Measurements from ENCODE around the gene METTL22. TPM values are rescaled to one million over a fixed set of nuclear protein-coding genes. Genes with fewer than 3 reads are reported as not detected.

The METTL22 gene
- polyA plus RNA-seq, 1 experiment = 39.7 TPM

- POLR2A ChIA-PET = no interaction called here
- peaks cover 1% of the 10 kb centered on the region for H3K9me3 ChIP-seq (ENCODE audit: control insufficient read depth, insufficient read depth, low read length)
- TF ChIP-seq CTCF (IDR thresholded peaks at IDR 0.05; ENCODE audit: low read depth, low read length) = no peak
- H3K27ac ChIP-seq (ENCODE audit: low read depth, low read length) = no peak overlapping the region
- H3K4me3 ChIP-seq (ENCODE audit: low read depth, low read length) = no peak overlapping the region
- no peak for DNase-seq (ENCODE audit: low read depth, low spot score)
- no peaks in the 10 kb centered on the region for H3K27me3 ChIP-seq (ENCODE audit: control insufficient read depth, insufficient read depth, low read length)
- CTCF ChIA-PET = no interaction called here
These were observed 73.6 kb downstream of the METTL22 start for GRCh38 chr16:8694795-8695728.

GRCh38 chr16:8696880-8697279 lies 75.4 kb downstream of the METTL22 start:
- no peak for TF ChIP-seq CTCF (IDR thresholded peaks at IDR 0.05; ENCODE audit: low read depth, low read length)
- CTCF ChIA-PET = no interaction called here
- H3K27me3 ChIP-seq (ENCODE audit: control insufficient read depth, insufficient read depth, low read length) = no peaks in the 10 kb centered on the region
- H3K9me3 ChIP-seq (ENCODE audit: control insufficient read depth, insufficient read depth, low read length) = no peaks in the 10 kb centered on the region
- POLR2A ChIA-PET = no interaction called here
- H3K27ac ChIP-seq (ENCODE audit: low read depth, low read length) = no peak overlapping the region
- H3K4me3 ChIP-seq (ENCODE audit: low read depth, low read length) = no peak overlapping the region
- no peak for DNase-seq (ENCODE audit: low read depth, low spot score)

DNA sequence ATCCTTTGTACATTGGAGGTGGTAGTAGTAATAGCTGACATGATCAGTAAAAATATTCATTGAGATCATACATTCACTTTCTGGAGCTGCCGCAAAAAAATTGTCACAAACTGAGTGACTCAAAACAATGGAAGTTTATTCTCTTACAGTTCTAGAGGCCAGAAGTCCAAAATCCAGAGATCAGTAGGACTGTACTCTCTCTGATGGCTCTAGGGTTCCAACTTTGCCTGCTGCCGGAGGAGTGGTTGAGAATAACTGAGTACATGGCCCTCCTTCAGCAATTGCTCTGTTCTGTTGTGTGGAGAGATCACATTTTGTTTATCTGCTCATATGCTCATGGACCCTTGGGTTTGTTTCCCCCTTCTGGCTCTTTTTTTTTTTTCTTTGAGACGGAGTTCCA lies 76.5 kb downstream of the METTL22 start:
- H3K27ac ChIP-seq (ENCODE audit: low read depth, low read length) = no peak overlapping the region
- no peak overlapping the region for H3K4me3 ChIP-seq (ENCODE audit: low read depth, low read length)
- H3K27me3 ChIP-seq (ENCODE audit: control insufficient read depth, insufficient read depth, low read length) = no peaks in the 10 kb centered on the region
- H3K9me3 ChIP-seq (ENCODE audit: control insufficient read depth, insufficient read depth, low read length) = no peaks in the 10 kb centered on the region
- ChIA-PET CTCF (no interaction called here), POLR2A (no interaction called here)
- no peak for DNase-seq (ENCODE audit: low read depth, low spot score)
- no peak for TF ChIP-seq CTCF (IDR thresholded peaks at IDR 0.05; ENCODE audit: low read depth, low read length)

Small RNAs within 50 kb of the gene (small RNA-seq; reads per million reads assigned to genes)
- gene RN7SL743P (ENCODE audit: insufficient read length, low read depth) = not detected

Other genes starting within 250 kb of the METTL22 start
- gene TMEM114, start 31.2 kb upstream of the METTL22 start, polyA plus RNA-seq (2011; rRNA removed) = not detected in 2 replicates
- 6.6 and 7.2 TPM in 2 replicates for gene ABAT, start 52.9 kb downstream of the METTL22 start, polyA plus RNA-seq (2011; rRNA removed)
- gene TMEM186, start 175.9 kb downstream of the METTL22 start, polyA plus RNA-seq (2011; rRNA removed) = 7.2 and 7.7 TPM in 2 replicates
- 37.0 TPM in 2 replicates for gene PMM2, start 176.1 kb downstream of the METTL22 start, polyA plus RNA-seq (2011; rRNA removed)
- gene CARHSP1, start 247.3 kb downstream of the METTL22 start, polyA plus RNA-seq (2011; rRNA removed) = 65.5 and 91.1 TPM in 2 replicates

Measured in AG04450 (cell line).